SK-N-SH (cell line): Measurements from ENCODE around the gene VPS13A.

Source experiments
- PBX3 ChIP-seq: IDR thresholded peaks from 2 replicates; pipeline ENCODE4; 2012
- TEAD4 ChIP-seq: IDR thresholded peaks from 2 replicates; pipeline ENCODE4 v1.4.0; 2012; ENCODE audit warnings: mild to moderate bottlenecking, borderline replicate concordance; ENCODE audit not compliant: insufficient read depth

GRCh38 chr9:77152289-77152688, 25.0 kb upstream of the VPS13A start:
- no peak for TF ChIP-seq PBX3
- TF ChIP-seq TEAD4, result no peak
